GM19023 (cell line): ENCODE data around the gene CHCHD1.
"Not testable (repeated sequence)": the region's sequence is repeated elsewhere in the genome, so short reads cannot be mapped to it uniquely, and the experiment has no call there.

Source experiments
- ATAC-seq: cut with Tn5 transposase; IDR thresholded peaks from one replicate; pipeline ENCODE4 v1.9.1; 2021; ENCODE audit warnings: mild to moderate bottlenecking, moderate library complexity; ENCODE audit not compliant: unreplicated experiment

Gene CHCHD1

DNA sequence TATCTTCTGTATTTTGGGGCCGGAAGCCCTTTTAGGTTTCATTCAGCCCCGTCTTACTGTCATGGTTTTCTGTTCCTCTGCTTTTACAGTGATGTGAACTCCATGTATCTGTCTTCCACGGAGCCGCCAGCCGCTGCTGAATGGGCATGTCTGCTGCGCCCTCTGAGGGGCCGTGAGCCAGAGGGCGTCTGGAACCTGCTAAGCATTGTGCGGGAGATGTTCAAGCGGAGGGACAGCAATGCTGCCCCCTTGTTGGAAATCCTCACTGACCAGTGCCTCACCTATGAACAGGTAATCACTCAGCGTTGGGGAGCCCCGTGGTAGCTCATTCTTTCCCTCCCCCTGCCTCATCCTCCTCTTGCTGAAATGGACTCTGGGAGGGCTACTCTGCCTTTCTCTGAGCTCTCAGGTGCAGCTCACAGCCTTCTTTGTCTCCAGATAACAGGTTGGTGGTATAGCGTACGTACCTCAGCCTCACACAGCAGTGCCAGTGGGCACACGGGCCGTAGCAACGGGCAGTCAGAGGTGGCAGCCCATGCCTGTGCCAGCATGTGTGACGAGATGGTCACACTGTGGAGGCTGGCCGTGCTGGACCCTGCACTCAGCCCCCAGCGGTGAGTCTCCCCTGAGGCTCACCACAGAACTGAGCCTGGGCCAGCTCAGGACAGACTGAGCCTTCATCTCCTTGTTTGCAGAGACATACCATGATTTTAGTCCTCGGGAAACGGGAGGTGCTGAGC is 9.2 kb downstream of the CHCHD1 start:
- no peak for ATAC-seq

DNA sequence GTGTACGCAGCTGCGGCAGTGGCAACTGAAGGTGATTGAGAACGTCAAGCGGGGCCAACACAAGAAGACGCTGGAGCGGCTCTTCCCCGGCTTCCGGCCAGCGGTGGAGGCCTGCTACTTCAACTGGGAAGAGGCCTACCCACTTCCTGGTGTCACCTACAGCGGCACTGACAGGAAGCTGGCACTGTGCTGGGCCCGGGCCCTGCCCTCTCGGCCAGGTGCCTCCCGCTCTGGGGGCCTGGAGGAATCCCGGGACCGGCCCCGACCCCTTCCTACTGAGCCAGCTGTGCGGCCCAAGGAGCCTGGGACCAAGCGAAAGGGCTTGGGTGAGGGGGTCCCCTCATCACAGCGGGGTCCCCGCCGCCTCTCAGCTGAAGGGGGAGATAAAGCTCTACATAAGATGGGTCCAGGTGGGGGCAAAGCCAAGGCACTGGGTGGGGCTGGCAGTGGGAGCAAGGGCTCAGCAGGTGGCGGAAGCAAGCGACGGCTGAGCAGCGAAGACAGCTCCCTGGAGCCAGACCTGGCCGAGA is 10.1 kb downstream of the CHCHD1 start:
- ATAC-seq, result no peak

DNA sequence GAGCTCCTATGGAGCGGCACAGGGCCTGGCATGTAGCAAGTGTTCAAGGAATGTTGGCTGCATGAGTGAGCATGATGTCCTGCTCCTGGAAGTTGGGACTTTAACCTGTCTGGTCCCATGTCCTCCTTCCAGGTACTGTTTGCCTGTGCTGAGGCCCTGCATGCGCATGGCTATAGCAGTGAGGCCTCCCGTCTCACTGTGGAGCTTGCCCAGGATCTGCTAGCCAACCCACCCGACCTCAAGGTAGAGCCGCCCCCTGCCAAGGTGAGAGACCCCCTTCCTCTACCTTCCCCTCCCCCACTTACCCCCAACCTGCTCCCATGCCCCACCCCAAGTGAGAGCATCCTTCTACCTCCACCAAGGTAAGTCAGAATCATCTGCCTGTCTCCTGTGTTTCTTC is 11.6 kb downstream of the CHCHD1 start:
- ATAC-seq, result no peak

DNA sequence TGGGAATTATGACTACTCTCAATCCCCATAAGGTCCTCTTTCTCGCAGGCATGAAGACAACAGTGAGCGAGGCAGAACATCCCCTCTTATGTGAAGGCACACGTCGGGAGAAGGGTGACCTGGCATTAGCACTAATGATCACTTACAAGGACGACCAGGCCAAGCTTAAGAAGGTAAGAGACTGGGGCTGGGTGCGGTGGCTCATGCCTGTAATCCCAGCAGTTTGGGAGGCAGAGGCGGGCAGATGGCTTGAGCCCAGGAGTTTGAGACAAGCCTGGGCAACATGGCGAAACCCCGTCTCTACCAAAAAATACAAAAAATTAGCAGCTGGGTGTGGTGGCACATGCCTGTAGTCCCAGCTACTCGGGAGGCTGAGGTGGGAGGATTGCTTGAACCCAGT is 13.6 kb downstream of the CHCHD1 start:
- not testable (repeated sequence) for ATAC-seq

DNA sequence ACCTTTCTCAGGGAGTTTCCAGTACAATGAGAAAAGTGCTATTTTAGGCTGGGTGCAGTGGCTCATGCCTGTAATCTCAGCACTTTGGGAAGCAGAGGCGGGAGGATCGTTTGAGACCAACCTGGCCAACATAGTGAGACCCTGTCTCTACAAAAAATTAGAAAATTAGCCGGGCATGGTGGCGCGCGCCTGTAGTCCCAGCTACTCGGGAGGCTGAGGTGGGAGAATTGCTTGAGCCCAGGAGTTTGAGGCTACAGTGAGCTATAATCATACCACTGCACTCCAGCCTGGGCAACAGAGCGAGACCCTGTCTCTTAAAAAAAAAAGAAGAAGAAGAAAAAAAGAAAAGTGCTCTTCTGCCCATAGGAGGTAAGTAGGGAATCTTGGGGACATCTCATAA is 14.2 kb downstream of the CHCHD1 start:
- ATAC-seq, result not testable (repeated sequence)

DNA sequence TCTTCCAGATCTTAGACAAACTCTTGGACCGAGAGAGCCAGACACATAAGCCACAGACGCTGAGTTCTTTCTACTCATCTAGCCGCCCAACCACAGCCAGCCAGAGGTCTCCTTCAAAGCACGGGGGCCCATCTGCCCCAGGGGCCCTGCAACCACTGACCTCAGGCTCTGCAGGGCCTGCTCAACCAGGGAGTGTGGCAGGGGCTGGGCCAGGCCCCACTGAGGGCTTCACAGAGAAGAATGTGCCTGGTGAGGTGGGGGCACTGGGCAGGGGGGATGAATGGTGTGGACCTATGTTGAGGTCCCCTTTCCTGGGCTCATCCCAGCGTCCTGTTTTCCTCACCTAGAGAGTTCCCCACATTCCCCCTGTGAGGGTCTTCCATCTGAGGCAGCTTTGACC is 14.9 kb downstream of the CHCHD1 start:
- ATAC-seq, result no peak

DNA sequence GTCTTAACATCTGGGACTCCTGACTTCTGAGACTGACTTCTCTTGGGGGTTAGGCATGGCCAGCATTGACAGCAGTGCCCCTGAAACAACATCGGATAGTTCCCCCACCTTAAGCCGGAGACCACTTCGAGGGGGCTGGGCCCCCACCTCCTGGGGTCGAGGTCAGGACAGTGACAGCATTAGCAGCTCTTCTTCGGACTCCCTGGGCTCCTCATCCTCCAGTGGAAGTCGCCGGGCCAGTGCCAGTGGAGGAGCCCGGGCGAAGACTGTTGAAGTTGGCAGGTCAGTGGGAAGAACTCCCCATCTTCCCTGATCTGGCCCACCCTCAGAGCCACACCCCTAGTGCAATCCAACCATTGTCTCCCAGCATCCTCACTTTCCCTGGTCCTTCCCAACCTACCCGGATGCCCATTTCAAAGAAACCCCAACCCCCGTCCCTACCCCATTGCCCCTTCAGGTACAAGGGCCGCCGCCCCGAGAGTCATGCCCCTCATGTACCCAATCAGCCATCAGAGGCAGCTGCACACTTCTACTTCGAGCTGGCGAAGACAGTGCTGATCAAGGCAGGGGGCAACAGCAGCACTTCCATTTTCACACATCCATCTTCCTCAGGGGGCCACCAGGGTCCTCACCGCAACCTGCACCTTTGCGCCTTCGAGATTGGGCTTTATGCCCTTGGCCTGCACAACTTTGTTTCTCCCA is 15.6 kb downstream of the CHCHD1 start:
- no peak for ATAC-seq

DNA sequence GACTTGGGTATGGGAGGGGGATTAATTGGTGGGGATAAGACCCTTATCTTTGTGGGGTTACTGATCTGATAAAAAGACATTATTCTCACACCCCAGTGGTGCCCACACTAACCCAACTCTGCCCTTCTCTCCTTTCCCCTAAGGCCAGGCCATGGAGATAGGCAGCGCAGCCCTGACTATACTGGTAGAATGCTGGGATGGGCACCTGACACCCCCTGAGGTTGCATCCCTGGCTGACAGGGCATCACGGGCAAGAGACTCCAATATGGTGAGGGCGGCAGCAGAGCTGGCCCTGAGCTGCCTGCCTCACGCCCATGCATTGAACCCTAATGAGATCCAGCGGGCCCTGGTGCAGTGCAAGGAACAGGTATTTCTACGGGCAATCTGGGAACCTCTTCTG is 16.2 kb downstream of the CHCHD1 start:
- ATAC-seq, result no peak

DNA sequence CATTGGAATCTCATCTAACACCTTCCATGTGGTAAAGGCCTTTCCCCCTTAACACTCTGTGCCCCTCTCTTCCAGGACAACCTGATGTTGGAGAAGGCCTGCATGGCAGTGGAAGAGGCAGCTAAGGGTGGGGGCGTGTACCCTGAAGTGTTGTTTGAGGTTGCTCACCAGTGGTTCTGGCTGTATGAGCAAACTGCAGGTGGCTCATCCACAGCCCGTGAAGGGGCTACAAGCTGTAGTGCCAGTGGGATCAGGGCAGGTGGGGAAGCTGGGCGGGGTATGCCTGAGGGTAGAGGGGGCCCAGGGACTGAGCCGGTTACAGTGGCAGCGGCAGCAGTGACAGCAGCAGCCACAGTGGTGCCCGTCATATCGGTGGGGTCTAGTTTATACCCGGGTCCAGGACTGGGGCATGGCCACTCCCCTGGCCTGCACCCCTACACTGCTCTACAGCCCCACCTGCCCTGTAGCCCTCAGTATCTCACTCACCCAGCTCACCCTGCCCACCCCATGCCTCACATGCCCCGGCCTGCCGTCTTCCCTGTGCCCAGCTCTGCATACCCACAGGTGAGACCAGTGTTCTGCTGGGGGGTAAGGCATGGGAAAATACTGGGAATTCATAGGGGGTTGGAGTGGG is 17.2 kb downstream of the CHCHD1 start:
- no peak for ATAC-seq

DNA sequence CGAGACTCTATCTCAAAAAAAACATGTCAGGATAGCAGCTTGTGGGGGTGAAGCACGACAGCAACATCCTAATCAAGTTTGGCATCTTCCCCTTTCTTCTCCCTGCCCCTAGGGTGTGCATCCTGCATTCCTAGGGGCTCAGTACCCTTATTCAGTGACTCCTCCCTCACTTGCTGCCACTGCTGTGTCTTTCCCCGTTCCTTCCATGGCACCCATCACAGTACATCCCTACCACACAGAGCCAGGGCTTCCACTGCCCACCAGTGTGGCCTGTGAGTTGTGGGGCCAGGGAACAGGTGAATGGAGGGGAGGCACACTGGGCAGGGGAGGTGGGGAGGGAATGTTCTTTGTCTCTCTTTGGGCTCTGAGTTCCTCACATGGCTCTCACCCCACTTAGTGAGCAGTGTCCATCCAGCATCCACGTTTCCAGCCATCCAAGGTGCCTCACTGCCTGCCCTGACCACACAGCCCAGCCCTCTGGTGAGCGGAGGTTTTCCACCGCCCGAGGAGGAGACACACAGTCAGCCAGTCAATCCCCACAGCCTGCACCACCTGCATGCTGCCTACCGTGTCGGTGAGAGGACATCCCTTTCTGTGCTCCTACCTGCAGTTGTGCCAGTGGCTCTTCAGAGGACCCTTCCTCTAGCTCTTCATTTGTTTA is 18.2 kb downstream of the CHCHD1 start:
- ATAC-seq, result no peak

DNA sequence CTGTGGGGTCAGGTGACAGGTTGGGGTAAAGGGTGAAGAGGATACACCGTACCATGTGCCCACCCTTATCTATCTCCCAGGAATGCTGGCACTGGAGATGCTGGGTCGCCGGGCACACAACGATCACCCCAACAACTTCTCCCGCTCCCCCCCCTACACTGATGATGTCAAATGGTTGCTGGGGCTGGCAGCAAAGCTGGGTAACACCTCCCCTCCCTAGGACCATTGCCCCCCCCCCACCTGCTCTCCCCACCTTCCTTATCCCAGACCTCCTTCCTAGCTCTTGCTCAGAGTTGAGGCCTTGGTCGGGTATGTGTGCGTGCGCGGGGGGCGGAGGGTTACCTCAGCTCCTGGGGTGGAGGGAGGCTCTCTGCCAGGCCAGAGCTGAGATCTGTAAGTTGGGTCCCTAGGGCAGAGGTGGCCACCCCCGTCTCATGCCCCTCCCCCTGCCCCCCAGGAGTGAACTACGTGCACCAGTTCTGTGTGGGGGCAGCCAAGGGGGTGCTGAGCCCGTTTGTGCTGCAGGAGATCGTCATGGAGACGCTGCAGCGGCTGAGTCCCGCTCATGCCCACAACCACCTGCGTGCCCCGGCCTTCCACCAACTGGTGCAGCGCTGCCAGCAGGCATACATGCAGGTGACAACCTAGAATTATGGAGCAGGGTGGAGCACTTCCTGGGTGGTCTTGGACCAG is 18.9 kb downstream of the CHCHD1 start:
- ATAC-seq, result no peak

DNA sequence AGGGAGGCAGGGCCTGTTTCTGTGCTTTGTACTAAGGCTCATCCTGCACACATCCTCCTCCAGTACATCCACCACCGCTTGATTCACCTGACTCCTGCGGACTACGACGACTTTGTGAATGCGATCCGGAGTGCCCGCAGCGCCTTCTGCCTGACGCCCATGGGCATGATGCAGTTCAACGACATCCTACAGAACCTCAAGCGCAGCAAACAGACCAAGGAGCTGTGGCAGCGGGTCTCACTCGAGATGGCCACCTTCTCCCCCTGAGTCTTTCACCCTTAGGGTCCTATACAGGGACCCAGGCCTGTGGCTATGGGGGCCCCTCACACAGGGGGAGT is 19.4 kb downstream of the CHCHD1 start:
- ATAC-seq, result no peak

DNA sequence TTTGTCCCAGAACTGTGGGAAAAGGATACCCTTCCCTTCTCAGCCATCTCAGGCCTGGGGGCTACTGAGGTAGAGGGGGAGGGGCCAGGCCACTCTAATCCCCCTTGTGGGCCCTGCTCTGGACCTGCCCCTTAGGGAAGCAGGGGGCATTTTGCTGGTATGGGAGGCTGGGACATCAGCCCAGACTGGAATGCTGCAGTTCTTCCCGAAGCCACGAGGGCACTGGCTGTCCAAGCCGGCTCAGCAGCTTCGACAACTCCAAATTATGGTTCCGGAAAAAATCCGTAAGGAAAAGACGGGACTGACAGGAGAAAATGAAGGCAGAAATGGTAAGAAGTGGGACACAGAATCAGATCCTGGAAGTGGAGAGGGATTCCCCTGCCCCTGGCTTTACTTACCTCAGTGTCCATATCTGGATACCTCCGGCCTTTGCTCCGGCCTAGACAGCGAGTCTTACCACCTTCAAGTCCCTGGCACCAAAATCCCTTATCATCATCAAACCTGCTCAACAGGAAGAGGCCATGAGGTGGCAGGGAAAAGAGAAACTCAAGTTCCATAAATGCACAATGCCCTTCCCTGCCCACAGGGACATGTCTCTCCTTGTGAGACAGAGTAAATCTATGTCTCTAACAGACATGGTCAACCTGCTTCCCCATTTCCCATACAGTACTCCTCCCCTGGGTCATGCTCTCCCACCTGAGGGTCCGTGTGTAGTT is 20.6 kb downstream of the CHCHD1 start:
- no peak for ATAC-seq

DNA sequence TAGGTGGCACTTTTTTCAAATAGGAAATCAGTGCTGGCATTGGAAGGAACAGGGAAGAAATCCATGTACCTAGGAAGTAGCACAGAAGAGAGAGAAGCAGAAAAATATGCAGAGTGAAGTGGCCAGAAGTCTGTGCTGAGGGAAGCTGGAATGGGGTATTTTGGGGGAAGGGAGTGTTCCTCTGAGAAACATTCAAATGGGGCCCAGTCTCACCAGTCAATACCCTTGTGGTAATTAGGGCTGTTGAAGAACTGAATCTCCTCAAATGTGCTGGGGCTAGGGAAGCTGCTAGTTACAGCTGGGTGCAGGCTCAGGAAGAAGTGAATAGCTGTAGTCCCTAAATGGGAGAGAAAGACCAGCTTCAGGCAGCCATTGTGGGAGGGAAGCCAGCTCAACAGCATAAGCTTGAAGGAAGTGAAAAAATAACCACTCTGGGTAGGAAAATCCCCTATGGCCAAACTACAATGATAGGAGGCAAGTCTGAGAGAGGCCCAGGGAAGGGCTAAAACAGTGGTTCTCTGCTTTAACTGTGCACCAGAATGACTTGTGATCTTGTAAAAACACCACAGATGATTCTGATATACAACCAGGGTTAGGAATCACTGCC is 21.9 kb downstream of the CHCHD1 start:
- peak; percentile 63 for ATAC-seq

DNA sequence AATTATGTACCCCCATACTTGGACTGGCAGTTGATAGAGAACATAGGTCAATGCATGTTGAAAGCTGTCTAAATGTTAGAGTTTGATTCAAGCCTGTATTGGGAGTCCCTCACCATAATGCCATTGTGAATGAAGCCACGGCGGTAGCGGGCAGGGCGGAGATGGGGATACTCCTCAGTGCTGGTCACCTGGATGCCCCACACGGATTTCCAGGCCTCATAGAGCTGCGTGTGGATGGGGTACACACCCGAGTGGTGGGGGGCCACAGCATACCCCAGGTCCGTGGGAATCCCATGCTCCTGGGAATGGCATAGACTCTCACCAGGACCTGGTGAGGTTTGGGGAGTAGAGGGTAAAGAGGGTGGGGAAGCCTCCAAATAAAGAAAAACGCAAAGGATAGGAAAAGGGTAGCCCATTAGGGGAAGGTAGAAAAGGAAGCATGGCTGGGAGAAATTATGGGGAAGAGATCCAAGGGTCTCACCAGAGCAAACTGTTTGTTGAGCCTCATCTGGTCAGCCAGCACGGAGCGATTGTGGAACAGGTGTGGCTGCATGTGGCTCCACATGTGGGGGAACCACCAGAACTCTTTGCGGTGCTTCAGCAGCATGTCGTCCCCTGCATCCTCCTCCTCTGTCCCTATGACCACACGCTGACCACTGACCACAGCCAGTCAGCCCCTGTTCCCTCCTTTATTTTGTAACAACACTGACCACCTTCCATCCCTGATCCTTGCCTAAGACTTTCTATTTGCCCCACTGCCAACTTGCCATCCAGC is 24.5 kb downstream of the CHCHD1 start:
- no peak for ATAC-seq

DNA sequence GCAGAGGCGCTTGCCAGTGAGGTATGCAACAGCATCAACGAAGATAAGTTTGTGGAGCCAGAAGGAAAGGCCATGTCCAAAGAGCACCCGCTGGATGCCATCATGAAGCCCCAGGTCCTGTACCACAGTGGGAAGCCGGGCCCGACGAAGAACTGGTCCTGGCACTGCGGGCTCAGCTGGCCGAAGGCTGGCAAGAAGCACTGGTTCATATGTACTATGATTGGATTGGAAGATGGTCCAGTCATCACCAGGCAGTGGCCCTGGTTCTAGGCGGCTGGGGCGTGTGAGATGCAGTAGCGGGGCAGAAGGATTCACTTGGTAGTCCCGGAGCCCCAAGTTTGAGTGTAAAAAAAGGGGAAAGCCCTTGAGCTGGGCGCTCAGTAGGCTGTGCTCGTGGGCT is 25.6 kb downstream of the CHCHD1 start:
- ATAC-seq, result no peak

DNA sequence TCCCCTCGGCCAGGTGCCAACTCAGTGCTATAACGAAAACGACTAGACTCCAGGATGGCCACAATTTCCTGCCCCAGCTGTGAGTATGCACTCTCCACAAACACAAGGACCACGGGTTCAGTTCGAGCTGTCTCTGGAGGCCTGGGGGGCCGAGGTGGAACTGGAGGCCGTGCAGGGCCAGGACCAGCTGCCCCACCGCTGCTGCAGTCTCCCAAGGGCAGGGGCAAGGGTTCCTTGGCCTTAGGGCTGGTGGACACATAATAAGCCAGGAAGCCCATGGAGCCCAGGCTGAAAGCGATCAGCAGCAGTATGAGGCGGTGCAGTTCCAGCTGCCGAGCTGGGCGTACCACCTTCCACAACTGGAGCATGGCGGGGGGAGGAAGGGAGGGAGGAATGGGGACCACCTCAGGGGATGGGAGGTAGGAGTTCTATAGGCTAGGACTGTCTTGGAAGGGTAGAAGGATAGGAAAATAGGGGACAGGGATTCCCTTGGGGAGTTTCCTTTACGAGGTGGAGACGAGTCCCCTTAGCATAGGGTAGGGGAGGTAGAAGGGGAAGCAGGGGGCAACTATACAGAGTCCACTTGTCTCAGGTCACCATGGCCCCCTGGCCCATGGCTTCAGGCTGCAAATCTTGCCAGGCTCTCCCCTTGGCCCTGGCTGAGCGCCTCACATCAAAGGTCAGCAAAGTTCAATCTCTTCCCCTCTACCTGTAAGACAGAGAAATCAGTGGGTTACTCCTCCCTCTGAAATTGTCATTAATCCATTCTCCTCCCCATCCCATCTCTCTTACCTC is 26.4 kb downstream of the CHCHD1 start:
- ATAC-seq, result no peak

DNA sequence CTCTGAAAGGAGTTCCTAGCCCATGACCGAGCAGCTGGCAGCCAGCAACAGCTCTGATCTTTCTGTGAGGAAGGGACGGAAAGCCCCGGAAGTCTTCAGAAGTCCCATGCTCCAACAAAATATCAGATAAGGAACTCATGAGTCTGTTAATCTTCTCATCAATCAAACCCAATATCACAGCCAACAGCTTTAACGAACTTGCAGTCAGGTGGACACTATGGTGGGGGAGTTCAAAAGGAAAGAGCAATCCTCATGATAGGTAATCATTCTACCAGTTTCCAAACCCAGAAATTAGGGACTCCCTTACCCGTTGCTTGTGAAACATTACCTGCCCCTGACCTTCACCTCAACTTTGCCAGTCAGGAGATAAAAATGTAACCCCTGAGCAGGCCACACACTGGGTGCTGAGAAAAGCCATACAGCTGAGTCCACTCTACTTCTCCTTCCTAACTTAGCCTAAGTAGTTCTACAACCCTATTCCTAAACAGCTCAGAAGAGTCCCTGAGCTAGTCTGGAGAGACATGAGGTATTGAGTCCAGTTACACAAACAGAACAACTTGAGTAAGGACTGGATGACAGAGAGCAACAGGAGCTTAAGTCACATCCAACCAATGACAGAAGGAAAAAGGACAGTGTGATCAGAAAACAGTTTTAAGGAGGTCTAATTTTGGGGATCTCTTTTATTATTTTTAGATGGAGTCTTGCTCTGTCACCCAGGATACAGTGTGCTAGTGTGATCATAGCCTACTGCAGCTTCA is 27.4 kb downstream of the CHCHD1 start:
- ATAC-seq, result no peak
